Lower leg skin (tissue), 3 donors: ENCODE results near the gene PIK3R1.

Source experiments
- CTCF ChIP-seq, 3 donors: fragments of 450-650 bp; IDR thresholded peaks; one replicate each; pipeline ENCODE4 v1.5.1; 2016; ENCODE audit warnings: antibody characterized with exemption in 3 of 3, mild to moderate bottlenecking in 3 of 3, moderate library complexity in 2 of 3
- POLR2A ChIP-seq, 2 donors: fragments of 450-650 bp; IDR thresholded peaks; one replicate each; pipeline ENCODE4 v1.6.1; 2016 to 2017; ENCODE audit warnings: antibody characterized with exemption in 2 of 2, mild to moderate bottlenecking in 1 of 2, moderate library complexity in 1 of 2

- TF ChIP-seq POLR2A (IDR thresholded peaks at IDR 0.05) (no peak), CTCF (IDR thresholded peaks at IDR 0.05) (no peak)
These were observed 125.5 kb downstream of the PIK3R1 start for GRCh38 chr5:68341006-68341405.
